Measurements from ENCODE around the gene KIF22. TPM values are rescaled to one million over a fixed set of nuclear protein-coding genes. Genes with fewer than 3 reads are reported as not detected.

KIF22 gene
- 9.8 and 33.5 TPM in 2 replicates for total RNA-seq

DNA sequence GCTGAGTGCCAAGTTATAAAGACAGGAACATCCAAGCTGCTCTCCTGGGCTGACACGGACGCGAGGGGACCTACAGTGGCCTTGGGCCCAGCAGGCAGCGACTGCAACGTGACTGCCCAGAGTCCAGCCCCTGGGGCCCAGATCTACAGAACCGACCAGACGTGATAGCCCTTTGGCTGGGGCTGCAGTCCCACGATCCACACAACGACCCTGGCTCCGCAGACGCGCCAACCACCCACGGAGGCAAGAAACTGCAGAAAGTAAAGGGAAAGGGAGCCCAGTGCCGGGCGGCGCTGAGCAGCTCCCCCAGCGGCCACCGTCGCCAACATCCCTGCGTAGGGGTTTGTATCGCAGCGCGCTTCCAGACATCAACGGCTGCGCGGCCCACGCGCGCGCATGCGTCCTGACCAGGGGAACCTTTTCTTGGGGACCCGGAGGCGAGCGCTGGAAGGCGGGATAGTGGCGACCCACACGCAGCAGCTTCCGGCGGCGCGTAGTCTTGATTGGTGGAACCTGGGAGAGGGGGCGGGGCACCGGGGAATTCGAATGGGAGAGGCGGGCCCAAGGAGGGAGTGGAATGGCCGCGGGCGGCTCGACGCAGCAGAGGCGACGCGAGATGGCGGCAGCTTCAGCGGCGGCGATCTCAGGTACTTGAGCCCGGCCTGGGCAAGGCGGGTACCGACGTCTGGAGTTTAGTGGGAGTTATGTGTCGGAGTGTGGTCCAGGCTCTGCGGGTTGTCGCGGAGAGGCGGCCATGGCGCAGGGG lies at the start of gene KIF22:
TSS of gene KIF22 (plus strand) at position 569 of the 766 bp plus-strand sequence. CDS start at position 578, 9 bp downstream.

DNA sequence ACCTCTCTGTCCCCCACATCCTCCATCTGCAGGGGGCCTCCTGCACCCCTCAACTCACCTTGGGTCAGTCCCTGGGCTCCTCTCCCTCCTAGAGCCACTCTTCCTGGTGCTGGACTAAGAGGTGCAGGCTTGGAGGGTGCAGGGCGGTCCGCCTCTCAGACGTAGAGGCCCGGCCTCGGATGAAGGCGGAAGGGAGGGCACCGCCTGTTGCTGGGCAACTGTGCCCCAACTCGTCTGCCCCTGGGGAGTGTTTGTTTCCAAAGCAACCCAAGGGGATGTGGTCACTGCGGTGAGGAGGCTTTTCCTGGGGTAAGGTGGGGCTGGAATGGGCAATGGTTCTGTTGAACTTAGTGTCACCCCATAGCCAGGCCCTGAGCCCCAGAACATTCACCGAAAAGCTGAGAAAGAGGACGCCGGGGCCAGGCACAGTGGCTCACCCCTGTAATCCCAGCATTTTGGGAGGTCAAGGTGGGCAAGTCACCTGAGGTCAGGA lies 44.7 kb upstream of the KIF22 start, which contains the start of gene C16orf54:
TSS of gene C16orf54 (minus strand) at position 138 of the 493 bp plus-strand sequence. CDS start 1,039 bp downstream, outside the sequence.

DNA sequence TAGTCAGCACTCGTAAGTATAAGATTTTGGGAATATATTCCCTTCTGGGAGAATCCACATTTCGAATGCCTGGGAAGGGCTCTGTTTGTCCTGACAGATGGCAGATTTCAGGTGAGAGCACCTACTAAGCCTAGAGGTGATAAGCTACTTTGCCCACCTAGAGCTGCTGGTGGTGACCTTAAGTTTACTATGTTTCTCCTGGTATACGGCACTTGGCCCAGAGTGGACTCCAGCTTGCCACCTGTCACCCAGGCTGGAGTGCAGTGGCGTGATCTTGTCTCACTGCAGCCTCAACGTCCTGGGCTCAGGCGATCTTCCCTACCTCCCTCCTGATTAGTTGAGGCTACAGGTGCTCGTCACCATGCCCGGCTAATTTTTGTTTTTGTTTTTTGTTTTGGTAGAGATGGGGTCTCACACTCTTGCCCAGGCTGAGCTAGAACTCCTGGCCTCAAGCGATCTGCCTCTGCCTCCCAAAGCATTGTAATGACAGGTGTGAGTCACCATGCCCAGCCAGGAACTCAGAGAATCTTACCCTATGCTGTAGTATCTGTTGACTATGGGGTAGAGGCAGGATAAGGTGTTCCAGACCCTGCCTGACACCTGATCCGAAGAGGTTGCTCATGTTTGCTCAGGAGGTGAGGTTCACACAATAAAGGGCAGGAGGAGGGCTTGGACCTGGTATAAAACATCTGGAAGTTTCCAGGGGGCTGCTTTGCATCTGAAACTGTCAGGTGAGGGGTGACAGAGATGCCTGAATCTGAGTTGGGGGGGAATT lies 12.8 kb upstream of the KIF22 start, which contains the start of gene ZG16:
TSS of gene ZG16 (plus strand) at position 681 of the 775 bp plus-strand sequence. CDS start 1,011 bp downstream, outside the sequence.

DNA sequence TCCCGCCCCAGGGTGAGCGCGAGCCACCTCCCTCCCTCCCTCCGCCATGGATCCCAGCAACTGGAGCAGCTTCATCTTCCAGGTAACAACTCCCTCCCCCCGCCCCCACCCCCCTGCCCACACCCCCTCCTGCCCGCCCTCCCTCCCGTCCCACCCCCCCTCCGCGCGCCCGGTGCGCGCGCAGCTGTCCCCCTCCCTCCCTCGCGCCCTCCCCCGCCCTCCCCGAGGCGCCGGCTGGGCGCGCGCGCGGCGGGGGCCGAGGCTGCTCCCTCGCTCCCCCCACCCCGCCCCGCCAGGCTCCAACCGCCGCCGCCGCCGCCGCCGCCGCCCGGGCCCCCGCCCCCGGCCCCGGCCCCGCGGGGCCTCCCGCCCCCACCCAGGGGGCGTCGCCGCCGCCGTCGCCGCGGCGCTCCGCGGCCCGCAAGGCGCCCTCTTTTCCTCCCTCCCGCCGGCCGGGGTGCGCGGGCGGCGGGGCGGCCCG lies 15.6 kb downstream of the KIF22 start, which contains the start of gene MAZ:
TSS of gene MAZ (plus strand) at position 431 of the 481 bp plus-strand sequence. CDS start 173 bp downstream, outside the sequence.

DNA sequence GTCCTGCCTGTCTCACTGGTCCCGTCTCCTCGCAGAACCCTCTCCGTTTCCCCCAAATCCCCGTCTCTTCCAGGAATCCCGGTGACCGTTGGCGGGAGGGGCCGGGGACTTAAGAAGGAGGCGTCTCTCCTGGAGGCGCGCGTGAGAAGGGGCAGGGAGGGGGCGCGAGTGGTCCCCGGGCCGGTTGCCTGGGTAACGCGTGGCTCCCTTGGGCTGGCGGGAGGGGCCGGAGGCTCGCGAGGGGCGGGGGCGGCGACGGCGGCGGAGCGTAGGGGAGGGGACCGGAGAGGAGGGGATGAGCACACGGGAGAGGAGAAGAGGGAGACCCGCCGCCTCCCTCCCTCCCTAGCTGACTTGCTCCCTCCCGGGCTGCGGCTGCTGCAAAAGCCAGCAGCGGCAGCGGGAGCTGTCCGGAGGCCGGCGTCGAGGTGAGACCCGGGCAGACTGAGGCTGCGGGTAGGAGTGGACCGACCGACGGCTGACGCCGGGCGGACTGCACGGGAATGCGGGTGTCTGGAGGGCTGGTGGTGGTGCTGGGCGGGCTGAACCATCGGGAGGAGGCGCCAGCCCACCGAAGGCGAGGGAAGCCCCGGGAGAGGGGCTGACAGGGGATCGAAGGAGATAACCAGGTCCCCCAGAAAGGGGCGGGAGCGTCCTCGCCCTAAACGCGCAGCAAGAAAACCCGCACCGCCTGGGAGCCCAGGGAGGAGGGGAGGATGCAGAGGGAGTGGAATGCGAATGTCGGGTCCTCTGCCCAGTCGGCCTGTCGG lies 21.5 kb downstream of the KIF22 start, which contains the start of gene PRRT2:
TSS of gene PRRT2 (plus strand) at position 298 of the 770 bp plus-strand sequence. CDS start 862 bp downstream, outside the sequence.

DNA sequence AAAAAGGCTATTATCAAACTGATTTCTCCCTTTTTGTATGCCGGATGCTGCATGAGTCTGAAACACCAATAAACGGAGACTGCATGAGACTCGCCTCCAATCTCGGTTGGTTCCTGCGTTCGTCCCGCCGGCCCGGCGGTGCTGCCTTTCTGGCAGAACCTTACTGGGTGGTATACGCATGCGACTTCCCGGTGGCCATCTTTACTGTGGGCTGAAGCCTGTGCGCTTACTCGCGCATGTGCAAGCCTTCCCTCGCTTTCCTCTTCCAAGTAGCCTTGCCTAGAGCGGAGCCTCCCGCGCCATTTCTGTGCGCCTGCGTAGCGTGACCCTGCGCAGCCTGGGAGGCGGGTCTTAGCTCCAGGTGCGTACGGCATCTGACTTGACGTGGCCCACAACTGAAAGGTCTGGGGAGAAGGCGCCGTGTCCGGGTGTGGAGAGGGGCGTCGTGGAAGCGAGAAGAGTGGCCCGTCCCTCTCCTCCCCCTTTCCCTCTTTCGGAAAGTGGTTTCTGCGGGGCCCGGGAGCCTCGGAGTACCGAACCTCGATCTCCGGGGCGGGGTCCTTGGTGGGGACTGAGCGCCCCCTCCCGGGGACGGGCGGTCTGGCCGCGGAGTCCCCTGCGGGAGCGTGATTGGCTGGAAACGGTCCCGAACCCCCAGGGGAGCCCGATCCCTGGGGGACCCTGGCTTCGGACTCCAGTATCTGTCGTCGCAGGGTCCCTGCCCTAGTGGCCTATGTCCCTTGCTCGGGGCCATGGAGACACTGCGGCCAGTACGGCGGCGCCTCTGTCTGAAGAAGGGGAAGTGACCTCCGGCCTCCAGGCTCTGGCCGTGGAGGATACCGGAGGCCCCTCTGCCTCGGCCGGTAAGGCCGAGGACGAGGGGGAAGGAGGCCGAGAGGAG lies 25.5 kb downstream of the KIF22 start, which contains the start of gene PAGR1:
TSS of gene PAGR1 (plus strand) at position 360 of the 901 bp plus-strand sequence. CDS start at position 734, 374 bp downstream.

DNA sequence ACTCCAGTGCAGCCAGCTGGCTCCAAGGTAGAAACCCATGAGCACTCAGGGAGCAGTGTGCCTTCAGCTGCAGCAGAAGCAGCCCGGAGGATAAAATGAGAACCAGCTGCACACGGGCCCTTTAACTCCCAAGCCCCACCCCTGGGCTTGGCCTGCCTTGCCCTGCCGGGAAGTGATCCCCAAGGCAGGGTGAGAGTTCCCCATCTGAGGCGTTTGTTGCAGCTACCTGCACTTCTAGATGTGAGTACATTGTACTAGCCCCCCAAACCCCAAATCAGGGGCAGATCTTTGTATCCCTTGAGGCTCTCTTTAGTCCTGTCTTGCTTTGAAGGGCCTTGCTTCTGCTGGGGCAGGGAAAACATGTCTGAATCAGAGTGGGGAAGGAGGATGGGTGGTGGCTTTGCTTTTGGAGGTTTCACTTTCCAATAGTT lies 29.7 kb downstream of the KIF22 start, which contains the start of gene MVP:
TSS of gene MVP (plus strand) at position 192 of the 431 bp plus-strand sequence. CDS start 10,088 bp downstream, outside the sequence.

Other genes starting within 250 kb of the KIF22 start
- not detected in 2 replicates for gene SPN, start 127.5 kb upstream of the KIF22 start, total RNA-seq
- gene QPRT, start 111.6 kb upstream of the KIF22 start, total RNA-seq = 31.1 and 57.9 TPM in 2 replicates
- not detected in 2 replicates for gene C16orf54, start 44.8 kb upstream of the KIF22 start, total RNA-seq
- gene ZG16, start 12.5 kb upstream of the KIF22 start, total RNA-seq = not detected in 2 replicates
- gene MAZ, start 15.8 kb downstream of the KIF22 start, total RNA-seq = 89.4 and 125 TPM in 2 replicates
- 1.2 and 4.4 TPM in 2 replicates for gene PRRT2, start 21.4 kb downstream of the KIF22 start, total RNA-seq
- gene PAGR1, start 25.4 kb downstream of the KIF22 start, total RNA-seq = 16.3 and 18.1 TPM in 2 replicates
- 209 and 363 TPM in 2 replicates for gene MVP, start 29.7 kb downstream of the KIF22 start, total RNA-seq
- gene CDIPT, start 72.5 kb downstream of the KIF22 start, total RNA-seq = 69.5 and 81.7 TPM in 2 replicates
- 18.4 and 37.0 TPM in 2 replicates for gene SEZ6L2, start 108.8 kb downstream of the KIF22 start, total RNA-seq
- gene ASPHD1, start 109.7 kb downstream of the KIF22 start, total RNA-seq = 8.0 and 12.5 TPM in 2 replicates
- 12.5 and 14.3 TPM in 2 replicates for gene KCTD13, start 135.5 kb downstream of the KIF22 start, total RNA-seq
- 63.9 and 76.0 TPM in 2 replicates for gene TMEM219, start 171.3 kb downstream of the KIF22 start, total RNA-seq
- gene TAOK2, start 183.1 kb downstream of the KIF22 start, total RNA-seq = 53.4 and 72.9 TPM in 2 replicates
- 4.8 and 5.0 TPM in 2 replicates for gene HIRIP3, start 204.9 kb downstream of the KIF22 start, total RNA-seq
- 16.9 and 20.3 TPM in 2 replicates for gene INO80E, start 205.5 kb downstream of the KIF22 start, total RNA-seq
- 0.42 TPM in 1 of 2 replicates, not detected in the other for gene DOC2A, start 220.3 kb downstream of the KIF22 start, total RNA-seq
- gene C16orf92, start 232.4 kb downstream of the KIF22 start, total RNA-seq = not detected in 2 replicates
- under 0.01 and 0.09 TPM in 2 replicates for gene TLCD3B, start 240.5 kb downstream of the KIF22 start, total RNA-seq